ENCODE measurements around the gene RASD1. TPM values are rescaled to one million over a fixed set of nuclear protein-coding genes. Genes with fewer than 3 reads are reported as not detected.
"Not testable (repeated sequence)": the region's sequence is repeated elsewhere in the genome, so short reads cannot be mapped to it uniquely, and the experiment has no call there.

Gene RASD1
- total RNA-seq, 1 donor from 2014 or later, result 5.2 TPM

- DNase-seq (ENCODE audit: extremely low read depth, low read depth, low spot score), result no peak
Observed at GRCh38 chr17:17479209-17479608, 17.0 kb downstream of the RASD1 start.

GRCh38 chr17:17476865-17477467 is 19.2 kb downstream of the RASD1 start, which contains the start of gene MED9:
MED9 (plus strand) TSS chr17:17477000; CDS start chr17:17477042, 42 bp downstream.
- DNase-seq (ENCODE audit: extremely low read depth, low read depth, low spot score), result peak; percentile 41

- no peak for DNase-seq (ENCODE audit: extremely low read depth, low read depth, low spot score)
Observed at GRCh38 chr17:17474341-17474740, 21.9 kb downstream of the RASD1 start.

- no peak for DNase-seq (ENCODE audit: extremely low read depth, low read depth, low spot score)
Observed at GRCh38 chr17:17472333-17472920, 23.8 kb downstream of the RASD1 start.

- no peak for DNase-seq (ENCODE audit: extremely low read depth, low read depth, low spot score)
Observed at GRCh38 chr17:17469996-17470395, 26.2 kb downstream of the RASD1 start.

GRCh38 chr17:17469358-17469757 is 26.8 kb downstream of the RASD1 start:
- DNase-seq (ENCODE audit: extremely low read depth, low read depth, low spot score), result no peak

- DNase-seq (ENCODE audit: extremely low read depth, low read depth, low spot score), result no peak
Observed at GRCh38 chr17:17468217-17469010, 27.8 kb downstream of the RASD1 start.

GRCh38 chr17:17467720-17468119 is 28.5 kb downstream of the RASD1 start:
- DNase-seq (ENCODE audit: extremely low read depth, low read depth, low spot score), result no peak

- no peak for DNase-seq (ENCODE audit: extremely low read depth, low read depth, low spot score)
Observed at GRCh38 chr17:17467016-17467415, 29.2 kb downstream of the RASD1 start.

GRCh38 chr17:17466511-17466910 is 29.7 kb downstream of the RASD1 start:
- no peak for DNase-seq (ENCODE audit: extremely low read depth, low read depth, low spot score)

GRCh38 chr17:17465878-17466277 is 30.3 kb downstream of the RASD1 start:
- not testable (repeated sequence) for DNase-seq (ENCODE audit: extremely low read depth, low read depth, low spot score)

- DNase-seq (ENCODE audit: extremely low read depth, low read depth, low spot score), result no peak
Observed at GRCh38 chr17:17463821-17464220, 32.4 kb downstream of the RASD1 start.

GRCh38 chr17:17462048-17462824 is 34.0 kb downstream of the RASD1 start:
- no peak for DNase-seq (ENCODE audit: extremely low read depth, low read depth, low spot score)

GRCh38 chr17:17460038-17460437 is 36.2 kb downstream of the RASD1 start:
- no peak for DNase-seq (ENCODE audit: extremely low read depth, low read depth, low spot score)

- DNase-seq (ENCODE audit: extremely low read depth, low read depth, low spot score), result no peak
Observed at GRCh38 chr17:17457680-17458079, 38.5 kb downstream of the RASD1 start.

GRCh38 chr17:17456251-17456650 is 39.9 kb downstream of the RASD1 start:
- DNase-seq (ENCODE audit: extremely low read depth, low read depth, low spot score), result no peak

- DNase-seq (ENCODE audit: extremely low read depth, low read depth, low spot score), result no peak
Observed at GRCh38 chr17:17455173-17455572, 41.0 kb downstream of the RASD1 start.

GRCh38 chr17:17454700-17455099 is 41.5 kb downstream of the RASD1 start:
- not testable (repeated sequence) for DNase-seq (ENCODE audit: extremely low read depth, low read depth, low spot score)

- DNase-seq (ENCODE audit: extremely low read depth, low read depth, low spot score), result no peak
Observed at GRCh38 chr17:17454276-17454675, 41.9 kb downstream of the RASD1 start.

GRCh38 chr17:17453088-17453487 is 43.1 kb downstream of the RASD1 start:
- no peak for DNase-seq (ENCODE audit: extremely low read depth, low read depth, low spot score)

GRCh38 chr17:17448723-17449122 is 47.5 kb downstream of the RASD1 start:
- no peak for DNase-seq (ENCODE audit: extremely low read depth, low read depth, low spot score)
